GM21515 (cell line): ENCODE results near the gene RAB11FIP4.

Experiments used
- ATAC-seq: cut with Tn5 transposase; IDR thresholded peaks from one replicate; pipeline ENCODE4 v1.9.1; 2021; ENCODE audit not compliant: unreplicated experiment

RAB11FIP4 gene

GRCh38 chr17:31495022-31495885, 103.8 kb downstream of the RAB11FIP4 start:
- no peak for ATAC-seq

- ATAC-seq = no peak
Measured at GRCh38 chr17:31496097-31496496, 104.6 kb downstream of the RAB11FIP4 start.

- no peak for ATAC-seq
Measured at GRCh38 chr17:31496601-31497000, 105.1 kb downstream of the RAB11FIP4 start.

GRCh38 chr17:31497431-31497830, 106.0 kb downstream of the RAB11FIP4 start:
- no peak for ATAC-seq

- ATAC-seq = no peak
Measured at GRCh38 chr17:31497994-31498826, 106.7 kb downstream of the RAB11FIP4 start.

GRCh38 chr17:31499771-31500554, 108.5 kb downstream of the RAB11FIP4 start:
- ATAC-seq = no peak

- ATAC-seq = no peak
Measured at GRCh38 chr17:31506517-31506916, 115.0 kb downstream of the RAB11FIP4 start.

GRCh38 chr17:31508288-31509094, 117.0 kb downstream of the RAB11FIP4 start:
- ATAC-seq = peak; percentile 74

- no peak for ATAC-seq
Measured at GRCh38 chr17:31509095-31509804, 117.8 kb downstream of the RAB11FIP4 start.

- no peak for ATAC-seq
Measured at GRCh38 chr17:31509805-31510177, 118.3 kb downstream of the RAB11FIP4 start.

- ATAC-seq = no peak
Measured at GRCh38 chr17:31510308-31511194, 119.1 kb downstream of the RAB11FIP4 start.

GRCh38 chr17:31511195-31511578, 119.7 kb downstream of the RAB11FIP4 start:
- ATAC-seq = no peak

GRCh38 chr17:31511580-31511979, 120.1 kb downstream of the RAB11FIP4 start:
- no peak for ATAC-seq

- no peak for ATAC-seq
Measured at GRCh38 chr17:31512104-31512740, 120.7 kb downstream of the RAB11FIP4 start.

GRCh38 chr17:31512796-31513195, 121.3 kb downstream of the RAB11FIP4 start:
- no peak for ATAC-seq

GRCh38 chr17:31513731-31514427, 122.4 kb downstream of the RAB11FIP4 start:
- no peak for ATAC-seq

GRCh38 chr17:31515267-31515666, 123.8 kb downstream of the RAB11FIP4 start:
- no peak for ATAC-seq

GRCh38 chr17:31517524-31517923, 126.0 kb downstream of the RAB11FIP4 start:
- ATAC-seq = no peak
